NCI-H774 (cell line): ENCODE data around the gene PTPRD.

Experiments used
- DNase-seq: peaks from one replicate; lab custom pipeline; 2025; lab: John Stamatoyannopoulos, UW

The PTPRD gene

DNA sequence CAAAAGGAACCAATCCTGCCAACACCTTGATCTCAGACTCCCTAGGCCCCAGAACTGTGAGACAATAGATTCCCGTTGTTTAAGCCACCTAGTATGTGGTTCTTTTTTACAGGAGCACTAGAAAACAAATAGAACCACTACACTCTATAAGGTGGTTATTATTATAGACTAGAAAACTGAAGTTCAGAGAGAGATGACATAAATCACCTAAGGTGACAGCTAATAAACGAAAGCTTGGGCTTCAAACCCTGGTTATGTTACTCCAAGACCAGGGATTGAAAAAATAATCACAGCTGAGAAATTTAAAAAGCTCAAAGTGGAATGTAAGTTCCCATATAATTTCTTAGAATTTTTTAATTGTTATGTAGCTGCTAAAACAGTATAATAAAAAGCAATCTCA, 2097.1 kb downstream of the PTPRD start:
- DNase-seq: no peak

GRCh38 chr9:8514760-8515159, 2098.0 kb downstream of the PTPRD start:
- DNase-seq: no peak

GRCh38 chr9:8508671-8509290, 2104.0 kb downstream of the PTPRD start:
- DNase-seq: no peak

DNA sequence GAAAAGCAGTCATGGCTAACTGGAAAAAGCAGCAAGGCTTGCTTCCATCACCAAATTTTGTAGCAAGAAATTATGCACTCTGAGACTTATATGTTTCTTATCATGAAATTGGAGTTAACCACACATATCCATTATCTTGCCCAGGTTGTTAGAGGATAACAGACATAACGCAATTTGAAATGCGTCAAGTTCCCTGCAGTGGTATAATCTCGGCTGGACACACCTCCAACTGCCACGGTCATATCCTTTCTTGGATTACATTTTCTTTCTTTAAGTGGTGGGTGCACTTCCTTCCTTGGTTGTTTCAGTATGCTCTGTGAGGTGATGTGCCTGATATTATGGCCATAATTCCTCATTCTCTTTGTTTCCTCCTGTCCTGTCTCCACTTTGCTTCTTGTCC, 2118.2 kb downstream of the PTPRD start:
- DNase-seq: no peak

GRCh38 chr9:8492679-8493078, 2120.1 kb downstream of the PTPRD start:
- DNase-seq: no peak

DNA sequence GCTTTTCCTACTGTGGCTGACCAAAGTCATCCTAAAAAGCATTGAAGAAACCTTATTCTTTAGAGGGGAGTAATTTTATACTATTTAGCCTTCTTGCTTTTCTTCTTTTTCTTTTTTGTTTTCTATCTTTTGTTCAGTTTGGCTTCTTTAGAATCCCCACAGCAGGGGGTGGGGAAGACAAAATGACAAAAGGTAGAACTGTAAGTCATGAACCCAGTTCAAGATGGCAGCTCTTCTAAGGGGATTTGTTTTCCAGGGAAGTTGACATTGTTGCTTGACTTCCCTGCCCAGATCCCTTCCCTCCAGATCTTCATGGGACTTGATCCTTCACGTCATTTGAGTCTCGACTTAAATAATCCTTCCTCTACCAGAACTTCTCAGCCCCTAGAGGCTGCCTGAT, 2120.8 kb downstream of the PTPRD start:
- no peak for DNase-seq

DNA sequence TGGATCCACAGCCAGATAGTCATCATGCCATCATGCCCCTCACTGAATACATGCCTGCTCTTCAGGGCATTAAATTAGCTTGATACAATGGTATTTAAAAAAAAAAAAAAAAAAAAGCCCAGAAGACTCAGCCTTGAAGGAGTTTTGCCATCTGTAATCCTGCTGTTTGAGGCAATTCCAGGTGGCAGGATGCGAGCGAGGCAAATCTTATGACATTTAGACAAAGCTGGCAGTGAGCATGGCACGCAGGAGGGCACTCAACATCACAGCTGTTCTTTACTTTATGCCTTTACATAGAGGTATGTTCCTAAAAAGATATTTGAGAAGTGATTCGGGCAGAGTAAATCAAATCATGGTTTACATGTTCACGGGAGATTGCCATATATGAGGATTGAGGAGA, 2121.2 kb downstream of the PTPRD start:
- DNase-seq: no peak

DNA sequence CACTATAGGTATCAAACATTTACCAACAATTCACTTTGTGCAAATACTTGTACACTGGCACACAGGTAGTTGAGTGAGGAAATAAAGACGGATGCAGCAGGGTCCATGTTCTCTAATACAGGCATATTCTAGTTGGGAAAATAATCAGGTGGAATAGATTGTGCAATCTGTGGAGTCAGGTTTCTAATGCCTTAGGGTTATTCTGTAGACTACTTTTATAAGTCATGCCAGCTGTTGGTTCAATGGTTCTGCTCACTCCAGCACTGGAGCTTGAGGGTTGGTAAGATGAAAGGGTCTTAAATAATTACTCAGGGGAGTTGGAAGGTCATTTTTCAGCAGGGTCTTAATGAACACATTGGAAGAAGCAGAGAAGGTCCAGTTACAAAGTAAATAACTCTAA, 2123.0 kb downstream of the PTPRD start:
- DNase-seq: no peak

GRCh38 chr9:8486095-8486494, 2126.7 kb downstream of the PTPRD start:
- no peak for DNase-seq

- no peak for DNase-seq
Observed at GRCh38 chr9:8484597-8485191, 2128.1 kb downstream of the PTPRD start.

GRCh38 chr9:8477450-8477849, 2135.4 kb downstream of the PTPRD start:
- DNase-seq: no peak

DNA sequence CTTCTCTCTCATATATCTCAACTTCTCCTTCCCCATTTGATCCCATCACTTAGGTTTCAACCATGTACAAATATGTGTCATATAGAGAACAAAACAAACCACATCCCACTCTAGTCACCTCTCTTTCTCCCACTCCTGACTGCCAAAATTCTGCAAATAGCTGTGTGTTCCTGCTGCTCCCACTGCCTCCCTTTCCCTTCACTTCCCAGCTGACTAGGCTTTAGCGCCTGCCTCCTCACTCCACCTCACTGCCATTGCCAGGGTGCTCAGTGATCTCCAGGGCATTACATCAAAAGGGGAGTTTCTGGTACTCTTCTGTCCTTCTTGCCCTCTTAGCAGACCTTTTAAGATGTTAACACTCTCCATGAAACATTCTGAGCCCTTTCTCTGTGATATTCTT, 2137.9 kb downstream of the PTPRD start:
- DNase-seq: no peak

GRCh38 chr9:8473244-8474020, 2139.4 kb downstream of the PTPRD start:
- DNase-seq: no peak

GRCh38 chr9:8468045-8468637, 2144.7 kb downstream of the PTPRD start:
- no peak for DNase-seq

DNA sequence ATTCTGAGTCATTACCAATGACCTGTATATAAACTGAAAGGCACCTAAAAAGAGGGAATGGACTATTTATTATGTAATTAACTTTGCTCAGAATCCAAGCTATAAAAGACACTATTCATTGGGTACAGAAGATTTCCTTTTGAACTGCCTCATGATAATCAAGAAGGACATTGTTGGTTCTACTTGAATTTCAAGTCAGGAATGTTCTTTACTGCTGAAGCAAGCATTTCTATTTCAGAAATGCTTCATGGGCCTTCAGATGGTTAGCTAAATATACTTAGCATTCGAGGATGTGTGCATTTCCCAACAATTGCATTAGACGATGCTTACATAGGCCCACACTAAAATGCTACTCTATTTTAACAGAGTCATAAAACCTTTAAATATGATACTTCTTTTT, 2155.0 kb downstream of the PTPRD start:
- DNase-seq: no peak

GRCh38 chr9:8457055-8457454, 2155.7 kb downstream of the PTPRD start:
- DNase-seq: no peak

DNA sequence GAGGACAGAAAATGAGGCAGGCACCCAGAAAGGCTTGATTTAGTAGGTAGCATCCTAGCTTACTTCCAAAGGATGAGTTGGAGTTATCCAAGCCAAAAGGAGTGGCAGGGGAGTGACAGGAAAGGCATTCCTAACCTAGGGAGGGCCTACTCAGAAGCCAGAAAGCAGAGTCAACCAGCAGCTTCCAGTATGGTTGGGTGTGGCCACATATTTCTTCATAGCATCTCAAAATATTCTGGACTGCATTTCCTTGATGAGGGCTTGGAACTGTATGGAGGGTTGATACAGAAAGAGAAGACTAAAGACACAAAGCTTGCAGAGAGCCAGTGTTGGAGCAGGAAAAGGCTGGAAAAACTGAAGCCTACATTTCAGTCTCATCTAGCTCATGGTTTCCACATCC, 2156.5 kb downstream of the PTPRD start:
- DNase-seq: no peak

GRCh38 chr9:8450810-8451545, 2161.8 kb downstream of the PTPRD start:
- DNase-seq: no peak

DNA sequence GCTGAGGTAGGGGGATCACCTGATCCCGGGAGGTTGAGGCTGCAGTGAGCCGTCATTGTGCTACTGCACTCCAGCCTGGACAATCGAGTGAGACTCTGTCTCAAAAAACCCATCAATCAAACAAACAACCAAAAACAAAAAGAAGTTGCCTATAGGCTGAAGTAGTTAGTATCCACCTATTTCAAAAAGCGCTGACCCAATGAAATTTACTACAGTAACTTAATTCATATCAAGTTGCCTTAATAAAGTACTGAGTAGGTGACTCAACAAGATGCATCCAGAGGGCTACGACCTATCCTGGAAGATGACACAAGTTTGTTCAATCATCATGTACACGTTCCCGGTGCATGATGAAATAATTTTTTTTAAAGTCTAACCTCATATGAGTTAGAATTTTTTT, 2164.6 kb downstream of the PTPRD start:
- no peak for DNase-seq

DNA sequence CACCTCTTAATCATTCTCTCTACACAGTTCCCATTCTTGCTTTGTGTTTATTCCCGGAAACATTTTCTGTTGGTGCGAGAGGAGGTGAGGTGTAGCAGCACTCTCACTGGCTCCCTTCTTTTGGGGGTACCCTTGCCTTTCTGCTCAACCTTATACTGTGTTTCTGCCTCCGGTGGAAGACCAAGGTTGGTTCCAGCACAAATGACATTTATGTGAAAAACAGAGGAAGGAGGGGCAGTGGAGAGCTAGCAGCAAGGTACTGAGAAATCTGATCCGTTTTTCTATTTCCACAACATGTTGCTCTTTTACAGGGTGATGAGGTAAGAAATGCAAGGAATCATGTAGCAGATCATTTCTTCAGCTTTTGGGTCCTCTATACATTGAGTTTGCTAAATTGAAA, 2165.2 kb downstream of the PTPRD start:
- no peak for DNase-seq

DNA sequence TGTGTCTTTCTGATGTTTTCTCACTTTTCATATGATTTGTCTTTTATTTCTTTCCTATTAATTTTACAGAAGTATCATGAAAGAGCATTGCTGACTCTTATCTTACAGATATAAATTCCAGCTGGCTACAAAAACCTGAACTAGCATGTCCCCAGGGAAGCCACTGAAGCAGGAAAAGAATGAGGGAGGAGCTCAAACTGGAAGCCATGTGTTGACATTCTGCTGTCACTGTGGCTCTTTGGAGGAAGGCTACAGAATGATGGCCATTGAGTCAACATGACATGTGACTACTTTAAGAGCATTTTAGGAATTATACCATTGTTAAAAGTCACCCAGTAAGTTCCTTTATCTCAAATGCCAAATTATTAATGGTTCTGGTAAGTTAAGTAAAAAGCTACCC, 2174.9 kb downstream of the PTPRD start:
- no peak for DNase-seq

GRCh38 chr9:8437259-8437658, 2175.5 kb downstream of the PTPRD start:
- no peak for DNase-seq
